ENCODE data around the gene CUEDC1.
A peak's percentile ranks its signal among the peaks of the same experiment; 100 is the strongest.

The CUEDC1 gene

DNA sequence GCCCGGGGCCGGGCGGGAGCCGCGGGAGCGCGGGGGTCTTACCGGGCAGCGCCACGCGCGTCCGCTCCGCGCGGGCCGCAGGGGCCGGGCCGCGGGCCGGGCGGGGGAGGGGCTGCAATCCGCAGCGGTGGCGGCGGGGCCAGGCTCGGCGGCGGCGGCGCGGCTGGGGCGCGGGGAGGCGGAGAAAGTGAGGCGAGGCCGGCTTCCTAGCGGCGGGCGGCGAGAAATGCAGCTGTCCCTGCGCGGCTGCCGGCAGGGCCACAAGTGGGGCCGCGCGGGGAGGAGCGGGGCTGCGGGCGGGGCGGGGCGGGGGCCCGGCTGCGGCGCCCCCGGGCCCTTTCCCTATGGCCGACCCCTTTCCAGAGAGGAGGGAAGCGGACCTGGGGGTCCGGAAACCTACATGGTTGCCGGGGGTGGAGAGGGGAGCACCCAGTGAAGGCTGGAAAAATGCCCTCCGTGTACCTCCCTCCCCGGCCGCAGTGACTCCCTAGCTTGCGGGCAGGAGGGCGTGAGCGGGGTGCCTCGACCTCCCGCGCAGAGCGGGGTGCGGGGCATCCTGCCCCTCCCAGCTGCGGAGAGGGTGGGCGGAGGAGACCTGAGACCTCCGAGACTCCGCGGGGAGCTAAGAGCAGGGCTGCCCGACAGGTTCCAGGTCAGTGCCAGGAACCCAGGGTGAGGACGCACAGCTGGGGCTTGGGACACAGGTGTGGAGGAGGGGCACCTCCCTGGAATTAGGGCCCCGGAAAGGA, at the start of gene CUEDC1:
TSS of gene CUEDC1 (minus strand) at position 230 of the 749 bp plus-strand sequence. CDS start 69,848 bp downstream, outside the sequence.
- DNase-seq, result peak; percentile 53 to 72
- TF ChIP-seq GATA1 (IDR thresholded peaks at IDR 0.05; ENCODE audit: low read depth, low read length) (no peak), POLR2A (IDR thresholded peaks at IDR 0.05; ENCODE audit: low read length) (no peak)

GRCh38 chr17:58004060-58004459, 48.8 kb upstream of the CUEDC1 start:
- TF ChIP-seq POLR2A (IDR thresholded peaks at IDR 0.05; ENCODE audit: low read length) (no peak), GATA1 (IDR thresholded peaks at IDR 0.05; ENCODE audit: low read depth, low read length) (no peak)
- peak in 1 of 2 experiments; percentile 43 for DNase-seq

DNA sequence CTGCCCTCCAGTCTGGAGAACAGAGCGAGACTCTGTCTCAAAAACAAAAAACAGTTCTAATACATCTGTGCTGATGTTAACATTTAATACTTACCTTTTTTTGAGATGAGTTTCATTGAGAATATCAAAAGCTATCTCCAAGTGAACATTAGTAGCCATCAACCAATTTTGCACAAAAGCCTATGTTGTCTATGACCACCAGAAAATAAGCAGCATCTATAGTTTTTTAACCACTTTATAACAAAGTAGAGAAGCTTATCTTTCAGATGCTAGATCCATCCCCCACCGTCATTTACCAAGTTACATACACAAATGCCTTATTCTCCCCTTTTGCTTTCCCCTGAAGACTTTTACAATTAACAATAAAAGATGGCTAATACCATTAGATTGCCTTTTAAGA, 47.8 kb upstream of the CUEDC1 start:
- no peak for TF ChIP-seq POLR2A (IDR thresholded peaks at IDR 0.05; ENCODE audit: low read length)
- TF ChIP-seq GATA1 (IDR thresholded peaks at IDR 0.05; ENCODE audit: low read depth, low read length), result no peak

GRCh38 chr17:58002154-58002948, 47.1 kb upstream of the CUEDC1 start:
- TF ChIP-seq POLR2A (IDR thresholded peaks at IDR 0.05; ENCODE audit: low read length) (no peak), GATA1 (IDR thresholded peaks at IDR 0.05; ENCODE audit: low read depth, low read length) (no peak)
- DNase-seq, result no peak

More for the DNA sequence above, 47.8 kb upstream of the CUEDC1 start:
- no peak for DNase-seq

DNA sequence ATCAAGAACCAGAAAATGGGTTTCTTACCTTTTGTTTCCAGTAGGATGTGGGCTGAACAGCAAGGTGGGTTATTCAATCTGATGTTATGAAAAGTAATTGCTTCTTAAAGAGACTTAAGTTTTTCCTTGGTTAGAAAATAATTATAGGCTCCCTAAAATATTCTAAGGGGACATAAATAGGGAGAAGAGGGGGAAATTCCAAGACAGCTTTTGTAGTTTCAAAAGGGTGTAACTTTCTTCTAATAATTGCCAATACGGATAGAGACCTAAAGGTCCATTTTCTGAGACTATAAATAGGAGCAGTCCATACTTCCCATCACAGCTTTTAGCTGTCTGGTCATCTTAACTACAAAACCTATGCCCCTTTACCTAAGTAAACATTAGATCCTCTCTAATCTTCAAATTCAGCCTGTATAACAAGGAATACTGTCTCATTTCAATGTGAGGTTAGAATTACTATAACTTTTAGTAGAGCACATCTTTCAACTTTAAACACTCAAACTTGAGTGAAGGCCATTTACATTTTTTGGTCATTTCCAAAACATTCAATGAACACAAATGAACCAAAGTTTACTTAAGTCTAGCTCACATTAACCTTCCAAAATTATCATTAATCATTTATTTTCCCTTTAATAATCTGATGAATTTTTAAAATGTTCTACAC, 46.4 kb upstream of the CUEDC1 start:
- TF ChIP-seq POLR2A (IDR thresholded peaks at IDR 0.05; ENCODE audit: low read length) (peak; percentile 34), GATA1 (IDR thresholded peaks at IDR 0.05; ENCODE audit: low read depth, low read length) (no peak)
- DNase-seq, result no peak

- DNase-seq, result peak; percentile 79 to 89
Measured at GRCh38 chr17:57999496-58000017, 44.3 kb upstream of the CUEDC1 start.

DNA sequence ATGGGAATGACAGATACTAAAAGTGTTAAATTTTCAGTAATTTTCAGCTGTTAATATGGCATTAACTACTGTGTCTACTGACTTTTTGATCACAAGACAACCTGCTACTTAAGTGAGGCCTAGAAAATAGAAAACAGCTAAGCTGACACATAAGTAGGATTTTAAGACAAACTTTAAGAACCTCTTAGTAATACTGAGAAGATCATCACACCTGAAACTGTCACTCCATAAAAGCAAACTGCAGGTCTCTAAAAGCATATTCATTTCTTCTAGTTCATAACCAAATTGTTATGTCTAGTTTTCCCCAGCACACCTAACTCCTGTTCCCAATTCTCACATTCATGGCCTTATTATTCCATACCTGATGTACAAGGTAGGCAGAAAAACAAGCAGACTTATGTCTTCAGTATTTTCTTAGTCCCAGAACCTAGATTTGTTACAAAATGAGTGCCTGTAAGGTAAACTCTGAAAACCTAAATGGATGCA, 43.8 kb upstream of the CUEDC1 start:
- TF ChIP-seq GATA1 (IDR thresholded peaks at IDR 0.05; ENCODE audit: low read depth, low read length) (no peak), POLR2A (IDR thresholded peaks at IDR 0.05; ENCODE audit: low read length) (no peak)
- DNase-seq, result no peak

More at GRCh38 chr17:57999496-58000017, 44.3 kb upstream of the CUEDC1 start:
- TF ChIP-seq GATA1 (IDR thresholded peaks at IDR 0.05; ENCODE audit: low read depth, low read length) (no peak), POLR2A (IDR thresholded peaks at IDR 0.05; ENCODE audit: low read length) (peak; percentile 49)

DNA sequence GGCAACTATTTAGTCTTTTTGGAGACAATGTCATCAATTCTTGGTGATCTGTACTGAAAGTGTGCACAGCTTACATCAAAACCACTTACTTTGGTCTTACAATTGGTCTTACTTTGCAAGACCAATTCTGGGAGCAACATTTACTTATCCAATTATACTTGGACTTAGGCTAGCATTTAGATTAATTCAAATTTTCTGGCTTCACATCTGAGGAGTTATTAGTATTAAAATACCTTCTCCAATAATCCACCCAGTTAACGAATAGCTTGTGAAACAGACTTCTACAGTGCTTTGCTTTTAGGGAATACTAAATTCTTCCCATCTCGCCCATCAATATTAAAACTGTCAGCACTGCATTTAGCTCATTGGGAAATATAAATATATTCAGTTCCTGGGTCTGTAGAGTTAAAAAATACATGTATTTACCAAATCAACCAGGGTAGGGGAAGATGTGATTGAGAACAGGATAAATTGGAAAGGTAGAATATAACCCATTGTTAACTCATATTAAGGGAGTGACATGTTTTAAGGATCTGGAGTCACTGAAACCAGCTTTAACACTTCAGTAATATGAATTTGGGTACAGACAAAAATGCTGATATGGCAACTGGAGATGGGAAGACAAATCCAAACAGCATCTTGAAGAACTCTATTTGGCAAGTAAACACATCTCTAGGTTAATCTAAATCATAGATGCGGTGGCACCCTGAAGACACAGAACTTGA, 42.0 kb upstream of the CUEDC1 start:
- DNase-seq, result peak in 1 of 2 experiments; percentile 15
- TF ChIP-seq POLR2A (IDR thresholded peaks at IDR 0.05; ENCODE audit: low read length), result no peak

DNA sequence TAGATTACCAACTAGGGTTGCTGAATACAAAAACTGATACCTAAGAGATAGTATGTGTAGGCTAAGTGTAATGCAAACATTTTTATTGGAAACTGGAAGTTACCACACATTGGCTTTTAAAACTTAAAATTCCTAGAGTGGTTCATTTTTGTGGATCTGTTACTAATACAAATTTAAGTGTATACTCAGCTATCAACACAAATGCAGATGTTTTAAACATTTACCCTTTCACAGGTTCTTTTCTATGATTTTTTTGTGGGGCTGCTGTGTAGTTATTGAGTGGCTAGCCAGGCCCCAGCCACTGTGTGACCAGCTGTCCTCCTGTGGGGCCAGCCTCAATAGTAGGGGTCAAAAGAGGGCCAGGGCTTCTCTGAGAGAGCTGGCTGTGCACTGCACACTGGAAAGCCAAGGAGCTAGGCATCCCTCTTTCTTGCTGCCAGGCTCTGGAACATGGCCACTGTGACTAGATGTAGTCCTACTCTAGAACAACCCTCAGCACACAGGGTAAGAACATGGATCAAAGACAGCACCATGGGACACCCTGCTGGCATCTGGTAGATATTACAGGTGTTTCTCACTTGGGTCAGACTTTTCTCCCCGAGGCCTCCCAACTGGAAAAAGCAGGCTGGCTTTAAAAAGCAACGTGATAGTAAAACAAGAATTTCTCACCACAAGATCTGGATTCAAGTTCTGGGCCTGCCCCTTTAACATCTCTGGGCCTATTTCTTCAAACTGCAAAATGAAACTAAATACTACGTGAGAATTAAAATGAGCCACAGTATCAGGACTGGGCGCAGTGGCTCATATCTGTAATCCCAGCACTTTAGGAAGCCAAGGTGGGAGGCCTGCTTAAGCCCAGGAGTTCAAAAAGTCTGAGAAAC, 40.1 kb upstream of the CUEDC1 start:
- peak; percentile 75 to 77 for DNase-seq
- TF ChIP-seq POLR2A (IDR thresholded peaks at IDR 0.05; ENCODE audit: low read length) (peak; percentile 57), GATA1 (IDR thresholded peaks at IDR 0.05; ENCODE audit: low read depth, low read length) (no peak)

DNA sequence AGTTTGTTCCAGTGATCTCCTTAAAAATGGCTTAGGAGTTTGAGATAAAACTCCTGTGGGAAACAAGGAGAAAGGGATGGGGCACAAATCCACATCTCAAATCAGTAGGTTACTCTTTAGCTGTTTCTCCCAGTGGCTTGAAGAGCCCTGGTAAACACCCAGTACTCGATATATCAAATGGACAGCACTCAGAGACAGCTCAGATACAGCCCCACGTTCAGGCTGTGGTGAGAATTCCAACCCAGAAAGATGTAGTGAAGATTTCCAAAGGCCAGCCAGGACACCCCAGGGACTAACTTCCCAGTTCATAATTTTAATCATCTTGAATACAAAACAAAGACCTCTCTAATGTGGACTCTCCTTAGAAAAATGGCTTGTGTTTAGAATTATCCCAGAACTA, 39.2 kb upstream of the CUEDC1 start:
- DNase-seq, result no peak
- no peak for TF ChIP-seq POLR2A (IDR thresholded peaks at IDR 0.05; ENCODE audit: low read length)
- no peak for TF ChIP-seq GATA1 (IDR thresholded peaks at IDR 0.05; ENCODE audit: low read depth, low read length)

GRCh38 chr17:57993471-57994365, 38.5 kb upstream of the CUEDC1 start:
- TF ChIP-seq POLR2A (IDR thresholded peaks at IDR 0.05; ENCODE audit: low read length) (peak; percentile 28), GATA1 (IDR thresholded peaks at IDR 0.05; ENCODE audit: low read depth, low read length) (no peak)
- no peak for DNase-seq
